Measurements from ENCODE around the gene DNAI1. TPM values are rescaled to one million over a fixed set of nuclear protein-coding genes. Genes with fewer than 3 reads are reported as not detected.

DNAI1 gene
- total and polyA plus RNA-seq, 2 of the 13 experiments (the other 11 are each of a cell fraction or from before 2014, with no cell fraction given), result not detected

DNA sequence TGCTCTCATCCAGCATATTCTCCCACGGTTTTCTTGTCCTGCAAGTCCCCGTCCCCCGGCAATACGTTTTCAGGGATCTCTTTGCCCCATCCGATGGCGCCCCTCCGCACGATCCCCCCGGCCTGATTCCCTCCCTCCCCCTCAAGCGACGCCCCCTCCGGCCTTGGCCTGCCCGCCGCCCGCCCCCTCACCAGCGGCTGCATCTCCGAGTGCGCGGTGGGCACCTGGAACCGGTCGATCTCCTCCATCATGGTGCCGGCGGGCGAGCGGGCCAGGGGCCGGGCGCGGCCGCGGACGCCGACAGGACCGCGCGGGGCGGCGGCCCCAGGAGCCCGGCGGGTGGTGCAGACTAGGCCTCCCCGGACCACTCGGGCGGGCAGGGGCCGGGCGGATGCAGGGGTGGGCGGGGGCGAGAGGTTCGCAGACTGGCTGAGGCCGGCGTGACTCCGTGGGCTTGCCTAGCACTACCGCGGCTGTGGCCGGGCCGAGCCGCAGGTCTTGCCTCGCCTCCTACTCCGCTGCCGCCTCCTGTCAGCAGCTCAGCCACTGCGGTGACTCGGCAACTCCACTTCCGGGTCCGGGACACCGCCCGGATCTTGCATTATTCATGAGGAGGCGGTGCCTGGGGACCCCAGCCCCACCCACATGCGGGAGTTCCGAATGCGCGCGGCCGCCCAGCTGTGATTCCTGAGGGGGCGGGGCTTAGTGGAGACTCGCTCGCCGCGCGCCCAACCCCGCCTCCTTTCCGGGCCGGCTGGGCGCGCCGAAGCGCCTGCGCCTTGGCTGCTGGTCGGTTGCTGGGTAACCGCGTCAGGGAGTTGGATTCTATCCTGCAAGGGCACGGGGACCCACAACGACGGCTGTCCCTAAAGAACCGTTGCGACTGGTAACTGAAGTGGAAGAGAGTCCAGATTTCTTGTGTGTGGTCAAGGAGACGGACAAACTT is at the start of gene DNAI1, which contains the start of gene FAM219A (continued):
- TF ChIP-seq, protein P1, sequence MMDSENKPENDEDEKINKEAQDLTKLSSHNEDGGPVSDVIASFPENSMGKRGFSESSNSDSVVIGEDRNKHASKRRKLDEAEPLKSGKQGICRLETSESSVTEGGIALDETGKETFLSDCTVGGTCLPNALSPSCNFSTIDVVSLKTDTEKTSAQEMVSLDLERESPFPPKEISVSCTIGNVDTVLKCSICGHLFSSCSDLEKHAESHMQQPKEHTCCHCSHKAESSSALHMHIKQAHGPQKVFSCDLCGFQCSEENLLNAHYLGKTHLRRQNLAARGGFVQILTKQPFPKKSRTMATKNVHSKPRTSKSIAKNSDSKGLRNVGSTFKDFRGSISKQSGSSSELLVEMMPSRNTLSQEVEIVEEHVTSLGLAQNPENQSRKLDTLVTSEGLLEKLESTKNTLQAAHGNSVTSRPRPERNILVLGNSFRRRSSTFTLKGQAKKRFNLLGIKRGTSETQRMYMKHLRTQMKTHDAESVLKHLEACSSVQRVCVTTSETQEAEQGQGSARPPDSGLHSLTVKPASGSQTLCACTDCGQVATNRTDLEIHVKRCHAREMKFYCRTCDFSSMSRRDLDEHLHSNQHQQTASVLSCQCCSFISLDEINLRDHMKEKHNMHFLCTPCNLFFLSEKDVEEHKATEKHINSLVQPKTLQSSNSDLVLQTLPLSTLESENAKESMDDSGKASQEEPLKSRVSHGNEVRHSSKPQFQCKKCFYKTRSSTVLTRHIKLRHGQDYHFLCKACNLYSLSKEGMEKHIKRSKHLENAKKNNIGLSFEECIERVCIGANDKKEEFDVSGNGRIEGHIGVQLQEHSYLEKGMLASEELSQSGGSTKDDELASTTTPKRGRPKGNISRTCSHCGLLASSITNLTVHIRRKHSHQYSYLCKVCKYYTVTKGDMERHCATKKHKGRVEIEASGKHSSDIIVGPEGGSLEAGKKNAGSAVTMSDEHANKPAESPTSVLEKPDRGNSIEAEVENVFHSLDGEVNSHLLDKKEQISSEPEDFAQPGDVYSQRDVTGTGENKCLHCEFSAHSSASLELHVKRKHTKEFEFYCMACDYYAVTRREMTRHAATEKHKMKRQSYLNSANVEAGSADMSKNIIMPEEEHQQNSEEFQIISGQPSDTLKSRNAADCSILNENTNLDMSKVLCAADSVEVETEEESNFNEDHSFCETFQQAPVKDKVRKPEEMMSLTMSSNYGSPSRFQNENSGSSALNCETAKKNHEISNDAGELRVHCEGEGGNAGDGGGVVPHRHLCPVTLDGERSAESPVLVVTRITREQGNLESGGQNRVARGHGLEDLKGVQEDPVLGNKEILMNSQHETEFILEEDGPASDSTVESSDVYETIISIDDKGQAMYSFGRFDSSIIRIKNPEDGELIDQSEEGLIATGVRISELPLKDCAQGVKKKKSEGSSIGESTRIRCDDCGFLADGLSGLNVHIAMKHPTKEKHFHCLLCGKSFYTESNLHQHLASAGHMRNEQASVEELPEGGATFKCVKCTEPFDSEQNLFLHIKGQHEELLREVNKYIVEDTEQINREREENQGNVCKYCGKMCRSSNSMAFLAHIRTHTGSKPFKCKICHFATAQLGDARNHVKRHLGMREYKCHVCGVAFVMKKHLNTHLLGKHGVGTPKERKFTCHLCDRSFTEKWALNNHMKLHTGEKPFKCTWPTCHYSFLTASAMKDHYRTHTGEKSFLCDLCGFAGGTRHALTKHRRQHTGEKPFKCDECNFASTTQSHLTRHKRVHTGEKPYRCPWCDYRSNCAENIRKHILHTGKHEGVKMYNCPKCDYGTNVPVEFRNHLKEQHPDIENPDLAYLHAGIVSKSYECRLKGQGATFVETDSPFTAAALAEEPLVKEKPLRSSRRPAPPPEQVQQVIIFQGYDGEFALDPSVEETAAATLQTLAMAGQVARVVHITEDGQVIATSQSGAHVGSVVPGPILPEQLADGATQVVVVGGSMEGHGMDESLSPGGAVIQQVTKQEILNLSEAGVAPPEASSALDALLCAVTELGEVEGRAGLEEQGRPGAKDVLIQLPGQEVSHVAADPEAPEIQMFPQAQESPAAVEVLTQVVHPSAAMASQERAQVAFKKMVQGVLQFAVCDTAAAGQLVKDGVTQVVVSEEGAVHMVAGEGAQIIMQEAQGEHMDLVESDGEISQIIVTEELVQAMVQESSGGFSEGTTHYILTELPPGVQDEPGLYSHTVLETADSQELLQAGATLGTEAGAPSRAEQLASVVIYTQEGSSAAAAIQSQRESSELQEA (CRISPR knock-in tag; IDR thresholded peaks at IDR 0.05; ENCODE audit: not compliant biosample characterization), result peak; percentile 32
- TF ChIP-seq SNAPC4 (CRISPR knock-in tag; IDR thresholded peaks at IDR 0.05) (no peak), TAF1 (CRISPR knock-in tag; IDR thresholded peaks at IDR 0.05) (peak; percentile 67; the same call in 1 of the 2 replicates), ZNF773 (CRISPR knock-in tag; IDR thresholded peaks at IDR 0.05; ENCODE audit: borderline replicate concordance) (no peak), MLXIP (CRISPR knock-in tag; IDR thresholded peaks at IDR 0.05; ENCODE audit: borderline replicate concordance) (no peak), KLF15 (CRISPR knock-in tag; IDR thresholded peaks at IDR 0.05; ENCODE audit: borderline replicate concordance) (no peak), ZNF678 (CRISPR knock-in tag; IDR thresholded peaks at IDR 0.05) (no peak), ARHGAP35 (CRISPR knock-in tag; IDR thresholded peaks at IDR 0.05; ENCODE audit: borderline replicate concordance) (no peak), ZNF121 (CRISPR knock-in tag; IDR thresholded peaks at IDR 0.05) (no peak), NFIC (IDR thresholded peaks at IDR 0.05; ENCODE audit: low read length) (no peak), ZNF724P (CRISPR knock-in tag; IDR thresholded peaks at IDR 0.05; ENCODE audit: borderline replicate concordance) (no peak)

Data from HepG2 (cell line).